ENCODE measurements around the gene MATCAP1. TPM values are rescaled to one million over a fixed set of nuclear protein-coding genes. Genes with fewer than 3 reads are reported as not detected.

MATCAP1 gene
- polyA plus RNA-seq, 2 of the 4 experiments (the other 2 are of a cell fraction), result 7.5 to 20.8 TPM

- DNase-seq (ENCODE audit: low read depth in 1 of 2, low spot score in 1 of 2) (no peak), FAIRE-seq (no peak), ATAC-seq (no peak)
- Histone ChIP-seq H3K4me2 (no peak overlapping the region), H3K4me3 (no peak overlapping the region), H3K9me3 (no peaks in the 10 kb centered on the region), H3K27ac (no peak overlapping the region), H3K4me1 (peaks cover 23% of the 10 kb centered on the region)
- ChIA-PET POLR2A (interaction anchor here (0.6 to 1.1 kb wide), 2 partner anchors 24 to 33 kb away, joined by 3 read pairs; partner anchors contain the start of gene TMEM208), CTCF (interaction anchor here (1.0 to 2.7 kb wide), 4 partner anchors 8 to 249 kb away, joined by 4 to 12 read pairs (median 6); no protein-coding TSS in a partner anchor)
- TF ChIP-seq HDAC2 (IDR thresholded peaks at IDR 0.05) (no peak), RAD21 (conservative IDR thresholded peaks at IDR 0.05 in 1 of 2, IDR thresholded peaks at IDR 0.05 in 1 of 2) (no peak), NR3C1 (IDR thresholded peaks at IDR 0.05) (no peak), CHD4 (IDR thresholded peaks at IDR 0.05; ENCODE audit: borderline replicate concordance) (no peak), ZNF302 (CRISPR knock-in tag; IDR thresholded peaks at IDR 0.05) (no peak), RFX5 (IDR thresholded peaks at IDR 0.05) (no peak), POLR2A (IDR thresholded peaks at IDR 0.05; ENCODE audit: low read length) (no peak), PHF8 (IDR thresholded peaks at IDR 0.05; ENCODE audit: borderline replicate concordance, low read depth) (no peak), NFE2L2 (conservative IDR thresholded peaks at IDR 0.05; ENCODE audit: low read length) (no peak)
- 87% methylated on average over 13 of the region's 23 CpGs for WGBS (ENCODE audit: missing lambda C conversion rate)
These were observed 19.3 kb upstream of the MATCAP1 start for GRCh38 chr16:67202956-67203493.

- CTCF ChIA-PET, result interaction anchor here (1.0 to 2.7 kb wide), 6 partner anchors 8 to 248 kb away, joined by 3 to 12 read pairs (median 4); partner anchors contain the start of gene TMEM208
- no peak overlapping the region for H3K4me2 ChIP-seq
- H3K4me1 ChIP-seq, result peaks cover 22% of the 10 kb centered on the region
- no peak for DNase-seq (ENCODE audit: low read depth in 1 of 2, low spot score in 1 of 2)
- no peak for TF ChIP-seq CEBPB (IDR thresholded peaks at IDR 0.05)
- no peak for TF ChIP-seq CHD4 (IDR thresholded peaks at IDR 0.05; ENCODE audit: borderline replicate concordance)
- TF ChIP-seq GATA3 (IDR thresholded peaks at IDR 0.05; ENCODE audit: borderline replicate concordance), result no peak
- TF ChIP-seq NFE2L2 (conservative IDR thresholded peaks at IDR 0.05; ENCODE audit: low read length), result no peak
- TF ChIP-seq MAX (IDR thresholded peaks at IDR 0.05), result no peak
- no peak for TF ChIP-seq EHF (CRISPR knock-in tag; IDR thresholded peaks at IDR 0.05)
- no peak for TF ChIP-seq POLR2A (IDR thresholded peaks at IDR 0.05; ENCODE audit: low read length)
- TF ChIP-seq HOXA7 (CRISPR knock-in tag; IDR thresholded peaks at IDR 0.05), result no peak
- no peak for TF ChIP-seq RCOR1 (IDR thresholded peaks at IDR 0.05; ENCODE audit: low read depth, low read length)
- no peak for TF ChIP-seq CTCF (IDR thresholded peaks at IDR 0.05)
- no peak for TF ChIP-seq PBX3 (IDR thresholded peaks at IDR 0.05)
- no peak for TF ChIP-seq HOXB5 (CRISPR knock-in tag; IDR thresholded peaks at IDR 0.05)
- no peak for TF ChIP-seq RNF2 (IDR thresholded peaks at IDR 0.05; ENCODE audit: borderline replicate concordance, low read depth)
- no peak for TF ChIP-seq NPAS2 (CRISPR knock-in tag; IDR thresholded peaks at IDR 0.05; ENCODE audit: borderline replicate concordance)
- no peak for TF ChIP-seq SREBF2 (IDR thresholded peaks at IDR 0.05)
- TF ChIP-seq PHF8 (IDR thresholded peaks at IDR 0.05; ENCODE audit: borderline replicate concordance, low read depth), result no peak
- no peak for TF ChIP-seq FOXS1 (CRISPR knock-in tag; IDR thresholded peaks at IDR 0.05)
- no peak for TF ChIP-seq BHLHE40 (IDR thresholded peaks at IDR 0.05; ENCODE audit: low read depth, low read length)
- TF ChIP-seq RFX5 (IDR thresholded peaks at IDR 0.05), result no peak
- POLR2A ChIA-PET, result interaction anchor here (1.1 kb wide), 1 partner anchor 24 kb away, joined by 3 read pairs; the partner anchor contains the start of gene TMEM208
- H3K4me3 ChIP-seq, result no peak overlapping the region
- no peaks in the 10 kb centered on the region for H3K9me3 ChIP-seq
- 93% methylated on average over 9 of the region's 12 CpGs for WGBS (ENCODE audit: missing lambda C conversion rate)
- no peak overlapping the region for H3K27ac ChIP-seq
- no peak for ATAC-seq
- no peak for FAIRE-seq
These were observed 18.7 kb upstream of the MATCAP1 start for GRCh38 chr16:67202426-67202825.
